HEK293 (cell line): Measurements from ENCODE around the gene RPN2.

Source experiments
- CTCF ChIA-PET: fragments of 350-600 bp; formaldehyde crosslinking; extraction: SDS; loops from one replicate; lab custom pipeline; 2021; ENCODE audit warnings: antibody characterized with exemption; lab: Yijun Ruan, JAX
- POLR2A ChIA-PET: fragments of 300-600 bp; formaldehyde crosslinking; extraction: SDS; loops from one replicate; lab custom pipeline; 2020; ENCODE audit warnings: antibody characterized with exemption, inconsistent platforms; lab: Yijun Ruan, JAX
- H3K27ac ChIP-seq: fragments of 200-500 bp; sonication (Bioruptor generic); 2 replicates; pipeline ENCODE4 v1.5.1; 2014; ENCODE audit warnings: low read depth, low read length, control low read depth, inconsistent platforms; ENCODE audit errors: extremely low read depth
- H3K36me3 ChIP-seq, 2 experiments: fragments of 200-500 bp in 1 of 2; sonication (Bioruptor generic) in 1 of 2; 1 replicate in 1 of 2; 2 replicates in 1 of 2; pipeline ENCODE4 v1.5.1; 2014 to 2017; ENCODE audit warnings: inconsistent platforms in 2 of 2, low read length in 2 of 2; ENCODE audit not compliant: control insufficient read depth in 2 of 2, insufficient read depth in 1 of 2
- H3K4me1 ChIP-seq: fragments of 200-500 bp; sonication (Bioruptor generic); 2 replicates; pipeline ENCODE4 v1.5.1; 2014; ENCODE audit warnings: mild to moderate bottlenecking, low read length, inconsistent platforms; ENCODE audit not compliant: control insufficient read depth, insufficient read depth
- H3K4me3 ChIP-seq: 2 replicates; pipeline ENCODE4 v1.5.1; 2011; ENCODE audit warnings: low read depth, mild to moderate bottlenecking, control low read depth, low read length, moderate library complexity
- H3K9me3 ChIP-seq: fragments of 200-500 bp; sonication (Bioruptor generic); 2 replicates; pipeline ENCODE4 v1.5.1; 2014; ENCODE audit warnings: low read depth, low read length, inconsistent platforms; ENCODE audit not compliant: control insufficient read depth, insufficient read depth
- HIC1 ChIP-seq: fragments of 450-650 bp; formaldehyde crosslinking; IDR thresholded peaks from 2 replicates; pipeline ENCODE4 v1.5.1; 2016; ENCODE audit warnings: missing biosample characterization, missing genetic modification characterization
- IKZF3 ChIP-seq: fragments of 450-650 bp; IDR thresholded peaks from 2 replicates; pipeline ENCODE4 v1.5.0; 2018; ENCODE audit warnings: missing biosample characterization, mild to moderate bottlenecking, missing genetic modification characterization, moderate library complexity
- KLF10 ChIP-seq: fragments of 450-650 bp; IDR thresholded peaks from 2 replicates; pipeline ENCODE4 v1.5.1; 2018; ENCODE audit warnings: missing biosample characterization, mild to moderate bottlenecking, missing genetic modification characterization
- PRDM4 ChIP-seq: fragments of 450-650 bp; formaldehyde crosslinking; IDR thresholded peaks from 2 replicates; pipeline ENCODE4 v1.5.1; 2017; ENCODE audit warnings: missing biosample characterization, missing genetic modification characterization
- SP2 ChIP-seq: fragments of 450-650 bp; formaldehyde crosslinking; IDR thresholded peaks from 2 replicates; pipeline ENCODE4 v1.5.1; 2016; ENCODE audit warnings: missing biosample characterization, missing genetic modification characterization
- TRIM28 ChIP-seq: IDR thresholded peaks from 2 replicates; pipeline ENCODE4 v1.6.1; 2011; ENCODE audit warnings: low read length, control low read depth, borderline replicate concordance
- ZBTB48 ChIP-seq: fragments of 450-650 bp; formaldehyde crosslinking; IDR thresholded peaks from 2 replicates; pipeline ENCODE4 v1.5.1; 2016; ENCODE audit warnings: missing biosample characterization, missing genetic modification characterization
- ZBTB7A ChIP-seq: fragments of 450-650 bp; formaldehyde crosslinking; IDR thresholded peaks from 2 replicates; pipeline ENCODE4 v1.5.1; 2016; ENCODE audit warnings: low read depth, missing biosample characterization, missing genetic modification characterization
- ZNF146 ChIP-seq: fragments of 450-650 bp; formaldehyde crosslinking; IDR thresholded peaks from 2 replicates; pipeline ENCODE4 v1.5.1; 2016; ENCODE audit warnings: missing biosample characterization, missing genetic modification characterization
- ZNF175 ChIP-seq: fragments of 450-650 bp; formaldehyde crosslinking; IDR thresholded peaks from 2 replicates; pipeline ENCODE4 v1.5.1; 2016; ENCODE audit warnings: missing biosample characterization, missing genetic modification characterization
- ZNF221 ChIP-seq: fragments of 450-650 bp; formaldehyde crosslinking; IDR thresholded peaks from 2 replicates; pipeline ENCODE4 v1.5.1; 2017; ENCODE audit warnings: missing biosample characterization, missing genetic modification characterization, borderline replicate concordance
- ZNF248 ChIP-seq: fragments of 450-650 bp; formaldehyde crosslinking; IDR thresholded peaks from 2 replicates; pipeline ENCODE4 v1.5.1; 2017; ENCODE audit warnings: missing biosample characterization, missing genetic modification characterization
- ZNF274 ChIP-seq, 2 experiments: fragments of 200-500 bp in 1 of 2; fragments of 450-650 bp in 1 of 2; sonication (Bioruptor generic) in 1 of 2; formaldehyde crosslinking in 1 of 2; IDR thresholded peaks; 2 replicates each; pipeline versions ENCODE4 v1.5.1 to v1.6.1; 2014 to 2016; ENCODE audit warnings: borderline replicate concordance in 1 of 2, inconsistent platforms in 1 of 2, low read length in 1 of 2, missing biosample characterization in 1 of 2, missing genetic modification characterization in 1 of 2
- ZNF449 ChIP-seq: fragments of 450-650 bp; formaldehyde crosslinking; IDR thresholded peaks from 2 replicates; pipeline ENCODE4 v1.5.1; 2017; ENCODE audit warnings: missing biosample characterization, mild to moderate bottlenecking, missing genetic modification characterization, moderate library complexity
- ZNF530 ChIP-seq: fragments of 450-650 bp; formaldehyde crosslinking; IDR thresholded peaks from 2 replicates; pipeline ENCODE4 v1.5.1; 2016; ENCODE audit warnings: low read depth, missing biosample characterization, missing genetic modification characterization
- ZNF560 ChIP-seq: fragments of 450-650 bp; formaldehyde crosslinking; IDR thresholded peaks from 2 replicates; pipeline ENCODE4 v1.5.1; 2017; ENCODE audit warnings: missing biosample characterization, missing genetic modification characterization, borderline replicate concordance
- ZNF654 ChIP-seq: fragments of 450-650 bp; formaldehyde crosslinking; IDR thresholded peaks from 2 replicates; pipeline ENCODE4 v1.5.1; 2016; ENCODE audit warnings: low read depth, missing biosample characterization, missing genetic modification characterization
- ZSCAN16 ChIP-seq: fragments of 450-650 bp; formaldehyde crosslinking; IDR thresholded peaks from 2 replicates; pipeline ENCODE4 v1.5.1; 2016; ENCODE audit warnings: missing biosample characterization, missing genetic modification characterization
- TF ChIP-seq, protein P1 (sequence below): fragments of 450-650 bp; formaldehyde crosslinking; IDR thresholded peaks from 2 replicates; pipeline ENCODE4 v1.5.1; 2016; ENCODE audit warnings: missing biosample characterization, missing genetic modification characterization
- TF ChIP-seq, protein P2 (sequence below): fragments of 450-650 bp; formaldehyde crosslinking; IDR thresholded peaks from 2 replicates; pipeline ENCODE4 v1.5.1; 2016; ENCODE audit warnings: missing biosample characterization, missing genetic modification characterization
- TF ChIP-seq, protein P3 (sequence below): fragments of 450-650 bp; formaldehyde crosslinking; IDR thresholded peaks from 2 replicates; pipeline ENCODE4 v1.5.1; 2016; ENCODE audit warnings: missing biosample characterization, missing genetic modification characterization

Gene RPN2

DNA sequence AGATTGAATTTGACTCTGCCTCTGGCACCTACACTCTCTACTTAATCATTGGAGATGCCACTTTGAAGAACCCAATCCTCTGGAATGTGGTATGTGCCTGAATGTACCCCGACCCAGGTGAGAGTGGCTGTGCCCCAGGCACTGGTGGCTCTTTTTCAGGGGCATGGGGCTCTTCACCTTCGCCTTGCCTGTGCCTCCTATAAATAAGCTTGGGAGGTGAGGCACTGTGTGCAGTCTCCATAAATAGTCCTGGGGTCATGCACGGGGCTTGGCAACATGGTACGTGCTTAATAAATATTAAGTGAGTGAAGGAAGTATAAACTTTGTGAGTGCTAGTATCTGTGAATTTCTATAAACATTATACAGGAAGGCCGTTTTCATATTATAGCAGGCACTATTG is 49.5 kb downstream of the RPN2 start:
- H3K27ac ChIP-seq: no peak overlapping the region
- H3K36me3 ChIP-seq: peaks cover 50 to 100% of the 10 kb centered on the region in 2 experiments
- ChIA-PET CTCF (interaction anchor here (1.3 kb wide), 1 partner anchor 26 kb away, joined by 4 read pairs; no protein-coding TSS in a partner anchor), POLR2A (no interaction called here)
- no peak overlapping the region for H3K4me3 ChIP-seq
- TF ChIP-seq HIC1 (tag by site-specific recombination) (no peak), ZNF530 (no peak)
- no peaks in the 10 kb centered on the region for H3K4me1 ChIP-seq
- H3K9me3 ChIP-seq: no peaks in the 10 kb centered on the region

DNA sequence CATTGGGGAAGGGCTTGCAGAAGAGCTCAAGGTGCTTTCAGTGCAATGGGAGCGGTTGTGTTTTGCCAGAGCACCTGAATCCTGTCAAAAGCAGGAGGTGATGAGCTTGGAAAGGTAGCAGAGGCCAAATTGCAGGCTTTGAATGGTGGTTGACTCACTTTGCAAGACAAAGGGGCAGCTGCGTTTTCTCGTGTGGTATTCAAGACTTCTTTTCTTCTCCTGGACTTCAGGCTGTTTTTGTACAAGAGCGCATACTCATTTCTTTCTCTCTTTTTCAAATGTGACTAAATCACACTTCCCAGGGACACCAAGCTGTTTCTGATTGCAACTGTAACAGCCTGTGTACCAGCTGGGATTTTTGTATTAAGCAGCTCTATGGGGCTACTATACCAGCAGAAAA is 50.2 kb downstream of the RPN2 start:
- H3K4me1 ChIP-seq: no peaks in the 10 kb centered on the region
- no peak overlapping the region for H3K27ac ChIP-seq
- no peak overlapping the region for H3K4me3 ChIP-seq
- ChIA-PET CTCF (interaction anchor here (0.8 to 0.9 kb wide), 2 partner anchors 27 to 34 kb away, joined by 4 to 6 read pairs; no protein-coding TSS in a partner anchor), POLR2A (no interaction called here)
- no peaks in the 10 kb centered on the region for H3K9me3 ChIP-seq
- TF ChIP-seq, protein P1, sequence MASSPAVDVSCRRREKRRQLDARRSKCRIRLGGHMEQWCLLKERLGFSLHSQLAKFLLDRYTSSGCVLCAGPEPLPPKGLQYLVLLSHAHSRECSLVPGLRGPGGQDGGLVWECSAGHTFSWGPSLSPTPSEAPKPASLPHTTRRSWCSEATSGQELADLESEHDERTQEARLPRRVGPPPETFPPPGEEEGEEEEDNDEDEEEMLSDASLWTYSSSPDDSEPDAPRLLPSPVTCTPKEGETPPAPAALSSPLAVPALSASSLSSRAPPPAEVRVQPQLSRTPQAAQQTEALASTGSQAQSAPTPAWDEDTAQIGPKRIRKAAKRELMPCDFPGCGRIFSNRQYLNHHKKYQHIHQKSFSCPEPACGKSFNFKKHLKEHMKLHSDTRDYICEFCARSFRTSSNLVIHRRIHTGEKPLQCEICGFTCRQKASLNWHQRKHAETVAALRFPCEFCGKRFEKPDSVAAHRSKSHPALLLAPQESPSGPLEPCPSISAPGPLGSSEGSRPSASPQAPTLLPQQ: no peak
- no peak for TF ChIP-seq ZSCAN16
- no peak for TF ChIP-seq ZNF221
- TF ChIP-seq ZNF560 (tag by site-specific recombination): no peak
- no peak for TF ChIP-seq SP2 (tag by site-specific recombination)
- TF ChIP-seq ZNF146 (tag by site-specific recombination): no peak
- no peak for TF ChIP-seq TRIM28
- TF ChIP-seq PRDM4 (tag by site-specific recombination): no peak
- no peak for TF ChIP-seq ZNF274 (IDR thresholded peaks at IDR 0.05; ENCODE audit: low read length)
- no peak for TF ChIP-seq ZNF274 (tag by site-specific recombination; IDR thresholded peaks at IDR 0.05; ENCODE audit: borderline replicate concordance)
- TF ChIP-seq ZBTB48 (tag by site-specific recombination): no peak
- TF ChIP-seq, protein P2, sequence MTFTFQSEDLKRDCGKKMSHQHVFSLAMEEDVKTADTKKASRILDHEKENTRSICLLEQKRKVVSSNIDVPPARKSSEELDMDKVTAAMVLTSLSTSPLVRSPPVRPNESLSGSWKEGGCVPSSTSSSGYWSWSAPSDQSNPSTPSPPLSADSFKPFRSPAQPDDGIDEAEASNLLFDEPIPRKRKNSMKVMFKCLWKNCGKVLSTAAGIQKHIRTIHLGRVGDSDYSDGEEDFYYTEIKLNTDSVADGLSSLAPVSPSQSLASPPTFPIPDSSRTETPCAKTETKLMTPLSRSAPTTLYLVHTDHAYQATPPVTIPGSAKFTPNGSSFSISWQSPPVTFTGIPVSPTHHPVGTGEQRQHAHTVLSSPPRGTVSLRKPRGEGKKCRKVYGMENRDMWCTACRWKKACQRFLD (tag by site-specific recombination): no peak
- no peak for TF ChIP-seq ZNF175
- no peak for TF ChIP-seq ZNF449 (tag by site-specific recombination)
- no peak for TF ChIP-seq KLF10 (tag by site-specific recombination)
- no peak for TF ChIP-seq ZNF248 (tag by site-specific recombination)
- TF ChIP-seq IKZF3 (tag by site-specific recombination): no peak
- TF ChIP-seq ZNF654 (tag by site-specific recombination): no peak
- TF ChIP-seq ZBTB7A (tag by site-specific recombination): no peak
- TF ChIP-seq, protein P3, sequence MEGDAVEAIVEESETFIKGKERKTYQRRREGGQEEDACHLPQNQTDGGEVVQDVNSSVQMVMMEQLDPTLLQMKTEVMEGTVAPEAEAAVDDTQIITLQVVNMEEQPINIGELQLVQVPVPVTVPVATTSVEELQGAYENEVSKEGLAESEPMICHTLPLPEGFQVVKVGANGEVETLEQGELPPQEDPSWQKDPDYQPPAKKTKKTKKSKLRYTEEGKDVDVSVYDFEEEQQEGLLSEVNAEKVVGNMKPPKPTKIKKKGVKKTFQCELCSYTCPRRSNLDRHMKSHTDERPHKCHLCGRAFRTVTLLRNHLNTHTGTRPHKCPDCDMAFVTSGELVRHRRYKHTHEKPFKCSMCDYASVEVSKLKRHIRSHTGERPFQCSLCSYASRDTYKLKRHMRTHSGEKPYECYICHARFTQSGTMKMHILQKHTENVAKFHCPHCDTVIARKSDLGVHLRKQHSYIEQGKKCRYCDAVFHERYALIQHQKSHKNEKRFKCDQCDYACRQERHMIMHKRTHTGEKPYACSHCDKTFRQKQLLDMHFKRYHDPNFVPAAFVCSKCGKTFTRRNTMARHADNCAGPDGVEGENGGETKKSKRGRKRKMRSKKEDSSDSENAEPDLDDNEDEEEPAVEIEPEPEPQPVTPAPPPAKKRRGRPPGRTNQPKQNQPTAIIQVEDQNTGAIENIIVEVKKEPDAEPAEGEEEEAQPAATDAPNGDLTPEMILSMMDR (tag by site-specific recombination): no peak
- H3K36me3 ChIP-seq: peaks cover 50 to 100% of the 10 kb centered on the region in 2 experiments
